RWPE2 (cell line): Measurements from ENCODE around the gene SC5D.

ENCODE experiments used
- ATAC-seq: fragments of 200-7000 bp; cut with Tn5 transposase; 3 replicates; pipeline ENCODE4 v1.9.1; 2021; ENCODE audit warnings: low read depth
- DNase-seq: peaks from one replicate; pipeline ENCODE4 v3.0.0-alpha.2; 2020; ENCODE audit warnings: low spot score
- H3K27ac ChIP-seq: fragments of 450-650 bp; 2 replicates; pipeline ENCODE4 v1.5.1; 2017; ENCODE audit warnings: mild to moderate bottlenecking; ENCODE audit not compliant: poor library complexity, severe bottlenecking
- H3K27me3 ChIP-seq: fragments of 250-450 bp; sonication (Bioruptor Pico); 2 replicates; pipeline ENCODE4 v1.5.1; 2021; ENCODE audit warnings: mild to moderate bottlenecking, moderate library complexity; ENCODE audit not compliant: insufficient read depth, poor library complexity, severe bottlenecking
- H3K36me3 ChIP-seq: fragments of 250-450 bp; sonication (Bioruptor Pico); 2 replicates; pipeline ENCODE4 v1.5.1; 2020; ENCODE audit warnings: low read depth, mild to moderate bottlenecking, moderate library complexity
- H3K4me1 ChIP-seq: fragments of 250-450 bp; sonication (Bioruptor Pico); 2 replicates; pipeline ENCODE4 v1.5.1; 2021; ENCODE audit warnings: mild to moderate bottlenecking, moderate library complexity; ENCODE audit not compliant: insufficient read depth, poor library complexity, severe bottlenecking
- H3K4me3 ChIP-seq: fragments of 250-450 bp; sonication (Bioruptor Pico); 2 replicates; pipeline ENCODE4 v1.5.1; 2021; ENCODE audit warnings: mild to moderate bottlenecking, moderate library complexity; ENCODE audit not compliant: severe bottlenecking
- H3K9me3 ChIP-seq: fragments of 250-450 bp; sonication (Bioruptor Pico); 2 replicates; pipeline ENCODE4 v1.5.1; 2021; ENCODE audit warnings: mild to moderate bottlenecking, moderate library complexity; ENCODE audit not compliant: severe bottlenecking
- TF ChIP-seq, protein P1 (sequence below): fragments of 450-650 bp; IDR thresholded peaks from one replicate; pipeline ENCODE4 v1.5.1; 2017; ENCODE audit warnings: mild to moderate bottlenecking, moderate library complexity; ENCODE audit not compliant: poor library complexity, severe bottlenecking

Gene SC5D

DNA sequence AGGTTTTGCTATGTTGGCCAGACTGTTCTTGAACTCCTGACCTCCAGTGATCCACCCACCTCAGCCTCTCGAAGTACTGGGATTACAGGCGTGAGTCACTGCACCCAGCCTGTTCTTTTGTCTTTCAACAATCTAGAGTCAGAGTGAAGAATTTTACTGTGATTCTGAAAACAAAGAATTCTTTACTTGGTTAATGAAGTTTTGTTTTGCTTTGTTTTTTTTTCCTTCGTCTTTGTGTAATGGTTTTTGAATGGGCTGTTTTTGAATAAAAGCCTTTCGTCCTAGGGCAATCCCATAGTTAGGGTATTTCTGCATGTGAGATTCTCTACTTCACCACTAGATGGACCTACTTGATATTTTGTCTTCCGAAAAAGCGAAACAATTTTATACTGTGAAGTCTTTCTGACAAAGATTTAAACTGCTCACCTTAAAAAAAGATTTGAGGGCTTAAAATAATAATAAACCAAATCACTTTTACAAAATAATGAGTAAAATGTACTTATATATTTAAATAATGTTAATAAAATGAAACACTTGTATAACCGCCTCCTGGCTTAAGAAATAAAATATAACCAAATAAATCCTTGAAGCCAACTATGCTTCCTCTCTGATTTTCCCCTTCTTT is 43.4 kb upstream of the SC5D start:
- Histone ChIP-seq H3K9me3 (no peaks in the 10 kb centered on the region), H3K4me3 (no peak overlapping the region), H3K27me3 (no peaks in the 10 kb centered on the region), H3K27ac (peak overlapping the region; percentile 9), H3K4me1 (peaks cover 12% of the 10 kb centered on the region), H3K36me3 (no peaks in the 10 kb centered on the region)
- DNase-seq (no peak), ATAC-seq (peak; percentile 70)
- TF ChIP-seq, protein P1, sequence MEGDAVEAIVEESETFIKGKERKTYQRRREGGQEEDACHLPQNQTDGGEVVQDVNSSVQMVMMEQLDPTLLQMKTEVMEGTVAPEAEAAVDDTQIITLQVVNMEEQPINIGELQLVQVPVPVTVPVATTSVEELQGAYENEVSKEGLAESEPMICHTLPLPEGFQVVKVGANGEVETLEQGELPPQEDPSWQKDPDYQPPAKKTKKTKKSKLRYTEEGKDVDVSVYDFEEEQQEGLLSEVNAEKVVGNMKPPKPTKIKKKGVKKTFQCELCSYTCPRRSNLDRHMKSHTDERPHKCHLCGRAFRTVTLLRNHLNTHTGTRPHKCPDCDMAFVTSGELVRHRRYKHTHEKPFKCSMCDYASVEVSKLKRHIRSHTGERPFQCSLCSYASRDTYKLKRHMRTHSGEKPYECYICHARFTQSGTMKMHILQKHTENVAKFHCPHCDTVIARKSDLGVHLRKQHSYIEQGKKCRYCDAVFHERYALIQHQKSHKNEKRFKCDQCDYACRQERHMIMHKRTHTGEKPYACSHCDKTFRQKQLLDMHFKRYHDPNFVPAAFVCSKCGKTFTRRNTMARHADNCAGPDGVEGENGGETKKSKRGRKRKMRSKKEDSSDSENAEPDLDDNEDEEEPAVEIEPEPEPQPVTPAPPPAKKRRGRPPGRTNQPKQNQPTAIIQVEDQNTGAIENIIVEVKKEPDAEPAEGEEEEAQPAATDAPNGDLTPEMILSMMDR, result peak; percentile 90

DNA sequence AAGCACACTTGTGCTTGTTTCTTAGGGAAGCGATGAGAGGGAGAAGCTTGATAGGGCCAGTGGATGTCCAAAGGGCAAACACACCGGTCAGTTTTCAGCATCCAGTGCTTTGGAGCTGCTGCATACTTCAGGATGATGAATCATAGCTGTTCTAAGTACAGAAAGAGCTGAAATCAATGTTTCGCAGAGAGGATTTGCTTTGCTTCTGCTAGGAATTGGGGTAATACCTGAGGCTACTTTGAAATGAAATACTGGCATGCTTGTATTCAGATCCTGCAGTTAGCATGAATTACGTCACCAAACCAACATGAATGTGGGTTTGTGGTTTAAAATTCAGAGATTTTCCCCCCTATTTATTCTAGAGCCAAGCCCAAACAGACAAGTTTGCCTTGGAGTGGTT is 41.7 kb upstream of the SC5D start:
- no peak overlapping the region for H3K4me3 ChIP-seq
- DNase-seq, result no peak
- H3K36me3 ChIP-seq, result no peaks in the 10 kb centered on the region
- H3K27me3 ChIP-seq, result no peaks in the 10 kb centered on the region
- H3K4me1 ChIP-seq, result peaks cover 12% of the 10 kb centered on the region
- H3K27ac ChIP-seq, result no peak overlapping the region
- TF ChIP-seq, protein P1, result no peak
- H3K9me3 ChIP-seq, result peaks cover 6% of the 10 kb centered on the region
- ATAC-seq, result no peak

DNA sequence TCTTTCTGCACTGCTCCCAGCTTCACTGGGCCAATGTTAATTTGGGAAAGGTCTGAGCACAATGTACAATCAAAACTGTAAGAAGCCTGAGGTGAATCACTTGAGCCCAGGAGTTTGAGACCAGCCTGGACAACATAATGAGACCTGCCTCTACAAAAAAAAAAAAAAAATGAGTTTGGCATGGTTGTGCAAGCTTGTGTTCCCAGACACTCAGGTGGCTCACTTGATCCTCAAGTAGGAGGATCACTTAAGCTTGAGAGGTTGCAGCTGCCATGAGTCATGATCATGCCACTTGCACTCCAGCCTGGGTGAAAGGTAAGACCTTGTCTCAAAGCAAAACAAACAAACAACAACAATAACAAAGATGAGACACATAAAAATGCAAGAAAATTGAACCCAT is 38.6 kb upstream of the SC5D start:
- ATAC-seq (no peak), DNase-seq (no peak)
- Histone ChIP-seq H3K9me3 (peaks cover 6% of the 10 kb centered on the region), H3K36me3 (no peaks in the 10 kb centered on the region), H3K4me1 (peaks cover 23% of the 10 kb centered on the region), H3K4me3 (no peak overlapping the region), H3K27me3 (no peaks in the 10 kb centered on the region), H3K27ac (no peak overlapping the region)
- TF ChIP-seq, protein P1, result no peak

DNA sequence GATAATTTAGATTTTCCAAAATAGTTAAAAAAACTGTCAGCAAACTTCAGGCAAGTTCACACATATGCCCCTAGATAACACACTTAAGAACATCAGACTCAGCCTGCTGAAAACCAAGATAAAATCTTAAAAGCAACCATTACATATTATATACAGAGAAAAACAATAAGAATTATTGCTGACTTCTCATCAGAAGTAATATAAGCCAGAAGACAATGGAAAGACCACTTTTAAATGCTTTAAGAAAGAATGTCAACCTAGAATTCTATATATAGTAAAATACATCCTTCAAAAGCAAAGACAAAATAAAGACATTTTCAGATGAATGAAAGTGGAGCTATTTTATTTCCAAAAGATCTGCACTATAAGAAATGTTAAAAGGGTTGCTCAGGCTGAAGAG is 37.8 kb upstream of the SC5D start:
- Histone ChIP-seq H3K36me3 (no peaks in the 10 kb centered on the region), H3K4me3 (no peak overlapping the region), H3K9me3 (peaks cover 6% of the 10 kb centered on the region), H3K4me1 (peaks cover 15% of the 10 kb centered on the region), H3K27me3 (no peaks in the 10 kb centered on the region), H3K27ac (no peak overlapping the region)
- no peak for ATAC-seq
- TF ChIP-seq, protein P1, result no peak
- no peak for DNase-seq

DNA sequence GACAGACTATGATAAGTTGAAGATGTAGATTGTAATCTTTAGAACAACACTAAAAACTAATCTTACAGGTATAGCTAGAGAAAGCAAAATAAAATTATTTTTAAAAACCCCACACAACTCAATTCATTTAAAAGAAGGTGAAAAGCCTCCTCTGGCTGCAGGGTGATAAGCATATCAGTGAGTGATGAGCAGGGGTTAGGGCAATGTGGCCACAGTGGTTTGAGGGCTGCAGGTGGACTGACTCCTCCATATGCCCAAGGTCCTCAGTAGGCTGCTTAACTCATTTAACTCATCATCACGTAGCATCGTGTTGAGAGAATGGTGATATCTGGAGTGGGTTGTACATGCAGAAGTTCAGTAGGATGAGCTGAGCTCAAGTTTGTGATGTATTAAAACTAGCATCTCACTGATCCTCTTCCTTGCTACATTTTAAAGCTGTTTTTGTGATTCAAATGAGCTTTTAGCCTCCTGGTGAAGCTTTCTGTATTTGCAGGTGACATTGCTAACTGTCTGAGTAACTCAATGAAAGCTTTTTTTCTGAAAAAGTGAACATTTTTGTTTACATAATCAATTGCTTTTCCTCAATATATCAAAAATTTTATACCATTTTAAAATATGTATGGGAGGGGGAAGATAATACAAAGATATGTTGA is 37.0 kb upstream of the SC5D start:
- H3K36me3 ChIP-seq, result no peaks in the 10 kb centered on the region
- peaks cover 13% of the 10 kb centered on the region for H3K4me1 ChIP-seq
- TF ChIP-seq, protein P1, result no peak
- H3K27me3 ChIP-seq, result no peaks in the 10 kb centered on the region
- H3K4me3 ChIP-seq, result no peak overlapping the region
- ATAC-seq (no peak), DNase-seq (no peak)
- H3K27ac ChIP-seq, result no peak overlapping the region
- H3K9me3 ChIP-seq, result peaks cover 6% of the 10 kb centered on the region
